Measurements from ENCODE around the gene DMD.

GRCh38 chrX:31459361-31459760 lies 1752.0 kb downstream of the DMD start:
- TF ChIP-seq, protein P1, sequence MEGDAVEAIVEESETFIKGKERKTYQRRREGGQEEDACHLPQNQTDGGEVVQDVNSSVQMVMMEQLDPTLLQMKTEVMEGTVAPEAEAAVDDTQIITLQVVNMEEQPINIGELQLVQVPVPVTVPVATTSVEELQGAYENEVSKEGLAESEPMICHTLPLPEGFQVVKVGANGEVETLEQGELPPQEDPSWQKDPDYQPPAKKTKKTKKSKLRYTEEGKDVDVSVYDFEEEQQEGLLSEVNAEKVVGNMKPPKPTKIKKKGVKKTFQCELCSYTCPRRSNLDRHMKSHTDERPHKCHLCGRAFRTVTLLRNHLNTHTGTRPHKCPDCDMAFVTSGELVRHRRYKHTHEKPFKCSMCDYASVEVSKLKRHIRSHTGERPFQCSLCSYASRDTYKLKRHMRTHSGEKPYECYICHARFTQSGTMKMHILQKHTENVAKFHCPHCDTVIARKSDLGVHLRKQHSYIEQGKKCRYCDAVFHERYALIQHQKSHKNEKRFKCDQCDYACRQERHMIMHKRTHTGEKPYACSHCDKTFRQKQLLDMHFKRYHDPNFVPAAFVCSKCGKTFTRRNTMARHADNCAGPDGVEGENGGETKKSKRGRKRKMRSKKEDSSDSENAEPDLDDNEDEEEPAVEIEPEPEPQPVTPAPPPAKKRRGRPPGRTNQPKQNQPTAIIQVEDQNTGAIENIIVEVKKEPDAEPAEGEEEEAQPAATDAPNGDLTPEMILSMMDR (conservative IDR thresholded peaks at IDR 0.05 in 1 of 2, IDR thresholded peaks at IDR 0.05 in 1 of 2; ENCODE audit: low read depth in 1 of 2, low read length in 2 of 2), result no peak
- TF ChIP-seq EZH2 (IDR thresholded peaks at IDR 0.05; ENCODE audit: low read length, missing control alignments), result no peak
